T-helper 2 cell (primary cell): Measurements from ENCODE around the gene APP.

Experiments
- DNase-seq, 5 experiments: peaks; one replicate each; pipeline versions ENCODE4 v3.0.0 to v3.0.0-alpha.2; 2012 to 2022

The APP gene

DNA sequence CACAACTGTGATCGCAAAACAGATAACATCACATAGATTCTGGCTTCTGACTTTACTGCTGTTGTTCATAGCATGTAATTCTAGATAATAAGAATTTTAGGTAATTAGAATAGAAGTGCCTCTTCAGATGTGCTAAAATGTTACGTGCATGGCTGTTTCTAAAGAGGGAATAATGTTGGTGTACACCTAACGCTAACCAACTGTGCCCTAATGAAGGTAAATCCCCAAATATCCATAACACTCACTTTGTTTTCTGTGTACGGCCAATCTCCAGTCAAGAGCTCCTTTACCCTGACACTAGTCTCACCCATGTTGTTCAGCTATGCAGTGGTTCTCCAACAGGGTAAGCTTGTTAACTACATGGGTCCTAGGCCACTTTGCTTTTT, 44.4 kb downstream of the APP start:
- no peak for DNase-seq

GRCh38 chr21:26125433-26126167, 45.0 kb downstream of the APP start:
- no peak for DNase-seq

- DNase-seq: no peak
Observed at GRCh38 chr21:26124896-26125295, 45.7 kb downstream of the APP start.

GRCh38 chr21:26124421-26124833, 46.1 kb downstream of the APP start:
- peak in 1 of 5 experiments; percentile 32 for DNase-seq

- DNase-seq: no peak
Observed at GRCh38 chr21:26123012-26123411, 47.6 kb downstream of the APP start.

DNA sequence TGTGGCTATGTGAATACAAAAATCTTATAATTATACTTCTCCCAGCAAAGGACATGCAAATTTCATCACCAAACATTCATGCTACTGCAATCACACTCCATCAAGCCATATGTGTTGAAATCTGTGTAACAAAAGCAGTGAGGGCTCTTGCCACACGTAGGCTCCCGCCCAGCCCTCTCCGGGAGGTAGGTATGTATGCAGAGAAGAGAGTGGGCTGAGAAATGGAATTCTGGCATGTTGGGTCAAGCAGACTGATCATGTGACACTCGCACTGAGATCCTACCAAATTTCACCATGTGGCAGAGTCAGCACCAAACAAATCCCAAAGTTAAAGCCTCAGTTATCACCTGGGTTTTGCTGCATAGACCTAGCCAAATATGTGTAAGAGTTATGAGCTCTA, 49.7 kb downstream of the APP start:
- no peak for DNase-seq

GRCh38 chr21:26119906-26120305, 50.7 kb downstream of the APP start:
- no peak for DNase-seq

- DNase-seq: no peak
Observed at GRCh38 chr21:26118938-26119540, 51.5 kb downstream of the APP start.

- no peak for DNase-seq
Observed at GRCh38 chr21:26117972-26118367, 52.6 kb downstream of the APP start.

- DNase-seq: no peak
Observed at GRCh38 chr21:26117324-26117971, 53.1 kb downstream of the APP start.

- no peak for DNase-seq
Observed at GRCh38 chr21:26116456-26117011, 54.0 kb downstream of the APP start.

GRCh38 chr21:26115899-26116298, 54.7 kb downstream of the APP start:
- DNase-seq: no peak

GRCh38 chr21:26115305-26115704, 55.3 kb downstream of the APP start:
- DNase-seq: no peak

GRCh38 chr21:26112975-26113374, 57.6 kb downstream of the APP start:
- no peak for DNase-seq

GRCh38 chr21:26112127-26112742, 58.3 kb downstream of the APP start:
- DNase-seq: peak in 1 of 5 experiments; percentile 20

GRCh38 chr21:26110715-26111114, 59.9 kb downstream of the APP start:
- no peak for DNase-seq

DNA sequence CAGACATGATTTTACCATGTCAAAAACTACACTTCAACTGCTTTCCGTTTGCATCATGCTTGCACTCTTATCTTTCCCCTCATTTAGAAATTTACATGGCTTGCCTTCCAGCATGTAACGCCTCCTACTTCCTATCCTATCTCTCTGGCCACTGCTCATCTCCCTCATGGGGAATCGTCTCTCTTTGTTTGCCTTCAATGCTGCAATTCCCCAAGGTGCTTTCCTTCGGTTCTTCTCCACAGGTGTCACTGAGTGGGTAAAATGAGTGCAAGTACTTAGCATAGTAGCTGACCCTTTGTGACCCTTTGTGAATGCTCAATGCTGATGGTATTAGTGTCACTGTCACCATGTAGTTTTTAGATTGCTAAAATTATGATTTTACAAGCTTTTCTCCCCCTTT, 63.1 kb downstream of the APP start:
- DNase-seq: no peak

DNA sequence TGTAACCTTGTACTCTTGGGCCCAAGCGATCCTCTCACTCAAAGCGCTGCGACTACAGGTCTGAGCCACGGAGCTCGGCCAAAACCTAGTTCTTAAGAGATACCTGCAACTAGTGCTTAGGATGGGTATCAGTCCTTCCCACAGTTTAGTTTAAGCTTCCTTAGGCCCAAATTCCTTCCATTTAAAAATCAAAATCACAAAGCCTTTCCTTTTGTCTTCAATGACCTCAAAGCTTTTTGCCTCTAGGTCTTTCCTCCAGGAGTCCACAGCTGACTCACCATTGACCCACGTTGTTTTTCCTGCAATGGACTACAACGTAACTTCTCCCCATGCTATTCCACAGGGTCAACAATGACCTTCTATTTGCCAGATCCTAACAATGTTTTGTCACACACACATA, 64.0 kb downstream of the APP start:
- no peak for DNase-seq

DNA sequence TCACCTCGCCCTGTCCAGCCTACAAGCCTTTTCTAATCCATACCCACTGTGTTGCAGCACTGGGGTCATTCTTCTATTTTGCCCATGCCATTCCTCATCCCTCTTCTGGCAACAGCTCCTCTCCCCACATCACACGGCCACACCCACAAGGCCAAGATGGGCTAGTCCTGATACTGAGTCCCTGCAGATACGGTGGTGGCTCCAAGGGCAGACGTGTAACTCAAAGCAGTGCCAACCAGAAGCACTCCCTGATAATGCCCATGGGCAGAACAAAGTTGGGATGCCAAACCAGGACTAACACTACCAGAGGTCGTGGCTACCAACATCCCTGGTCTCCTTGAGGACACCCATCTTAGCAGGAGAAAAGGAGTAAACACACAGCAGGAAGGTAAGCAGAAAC, 64.8 kb downstream of the APP start:
- no peak for DNase-seq

DNA sequence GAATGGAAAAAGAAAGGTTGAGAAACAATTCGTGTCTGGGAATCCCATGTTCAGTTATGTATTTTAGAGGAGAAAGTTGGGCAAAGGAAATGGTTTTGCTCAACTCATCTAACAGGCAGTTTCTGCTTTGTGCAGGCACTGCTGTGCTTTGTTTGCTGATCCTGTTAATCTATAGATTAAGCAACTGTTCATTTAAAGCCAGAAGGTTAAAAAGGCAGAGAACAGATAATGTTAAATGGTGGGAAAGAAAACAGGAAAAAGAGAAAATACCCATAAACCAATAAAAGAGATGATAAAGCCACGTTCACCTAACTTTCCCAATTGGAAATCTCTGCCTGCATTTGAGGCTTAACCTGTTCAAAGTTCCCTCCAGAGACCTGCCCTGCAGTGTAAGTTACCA, 70.0 kb downstream of the APP start:
- no peak for DNase-seq

DNA sequence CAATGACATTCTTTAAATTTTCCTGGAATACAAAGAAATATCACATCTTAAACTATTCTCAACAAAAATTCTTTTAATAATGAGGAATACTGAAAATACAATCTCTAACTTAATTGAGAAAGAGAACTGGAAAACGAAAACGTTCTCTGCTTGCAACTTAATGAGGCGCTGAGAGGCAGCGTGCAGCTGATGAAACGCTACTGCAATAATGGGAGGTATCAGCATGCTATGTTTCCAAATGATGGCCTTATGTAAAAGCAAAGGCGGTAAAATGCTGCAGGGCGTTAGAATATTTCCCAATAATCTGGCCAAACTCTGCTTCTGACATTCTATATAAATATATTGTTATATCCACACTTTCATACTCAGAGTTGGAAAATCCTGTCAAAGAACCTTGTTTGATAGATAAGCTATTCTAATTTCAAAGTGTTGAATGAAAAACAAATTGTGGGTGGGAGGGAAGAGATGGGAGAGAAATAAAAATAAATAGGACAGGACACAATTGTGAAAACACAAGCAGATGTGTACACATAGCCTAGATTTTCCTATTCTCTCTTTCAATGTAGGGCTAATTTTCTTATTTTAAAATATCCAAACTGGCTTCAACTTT, 70.9 kb downstream of the APP start:
- no peak for DNase-seq

- DNase-seq: no peak
Observed at GRCh38 chr21:26098772-26099397, 71.7 kb downstream of the APP start.

- no peak for DNase-seq
Observed at GRCh38 chr21:26097475-26097874, 73.1 kb downstream of the APP start.
